Measurements from ENCODE around the gene HTRA1.

DNA sequence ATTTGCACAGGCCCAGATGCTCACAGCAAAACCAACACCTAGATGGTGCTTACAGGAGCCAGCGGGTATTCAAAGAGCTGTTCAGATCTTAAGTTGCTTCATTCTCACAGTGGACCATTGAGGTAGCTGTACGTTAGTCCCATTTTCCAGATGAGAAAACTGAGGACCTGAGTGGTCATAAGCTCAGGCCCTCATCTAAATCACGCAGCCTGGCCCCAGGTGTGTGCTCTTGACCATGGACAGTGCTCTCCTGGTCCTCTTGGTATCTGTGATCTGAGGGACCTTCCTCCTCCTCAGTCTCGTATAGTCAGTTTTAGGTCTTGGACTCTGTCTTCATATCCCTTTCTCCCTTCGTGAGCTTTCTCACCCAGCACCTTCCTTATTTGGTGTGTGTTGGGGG is 43.7 kb downstream of the HTRA1 start:
- TF ChIP-seq, protein P1, sequence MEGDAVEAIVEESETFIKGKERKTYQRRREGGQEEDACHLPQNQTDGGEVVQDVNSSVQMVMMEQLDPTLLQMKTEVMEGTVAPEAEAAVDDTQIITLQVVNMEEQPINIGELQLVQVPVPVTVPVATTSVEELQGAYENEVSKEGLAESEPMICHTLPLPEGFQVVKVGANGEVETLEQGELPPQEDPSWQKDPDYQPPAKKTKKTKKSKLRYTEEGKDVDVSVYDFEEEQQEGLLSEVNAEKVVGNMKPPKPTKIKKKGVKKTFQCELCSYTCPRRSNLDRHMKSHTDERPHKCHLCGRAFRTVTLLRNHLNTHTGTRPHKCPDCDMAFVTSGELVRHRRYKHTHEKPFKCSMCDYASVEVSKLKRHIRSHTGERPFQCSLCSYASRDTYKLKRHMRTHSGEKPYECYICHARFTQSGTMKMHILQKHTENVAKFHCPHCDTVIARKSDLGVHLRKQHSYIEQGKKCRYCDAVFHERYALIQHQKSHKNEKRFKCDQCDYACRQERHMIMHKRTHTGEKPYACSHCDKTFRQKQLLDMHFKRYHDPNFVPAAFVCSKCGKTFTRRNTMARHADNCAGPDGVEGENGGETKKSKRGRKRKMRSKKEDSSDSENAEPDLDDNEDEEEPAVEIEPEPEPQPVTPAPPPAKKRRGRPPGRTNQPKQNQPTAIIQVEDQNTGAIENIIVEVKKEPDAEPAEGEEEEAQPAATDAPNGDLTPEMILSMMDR (IDR thresholded peaks at IDR 0.05), result no peak
- TF ChIP-seq POLR2A (IDR thresholded peaks at IDR 0.05), result no peak

Data from breast epithelium (tissue), 3 donors.